Hematopoietic multipotent progenitor cell (in vitro differentiated cells): ENCODE data around the gene CTPS2. TPM values are rescaled to one million over a fixed set of nuclear protein-coding genes. Genes with fewer than 3 reads are reported as not detected.

Experiments used
- DNase-seq, 3 donors: peaks; one replicate each; pipeline ENCODE4 v3.0.0-alpha.2; 2011 to 2015; ENCODE audit warnings: low read depth in 2 of 3, low spot score in 2 of 3
- small RNA-seq: library from RNA; depleted of rRNA; stranded (forward); fragments of <200 nt; gene quantifications from one replicate; pipeline ENCODE3, GENCODE V24; 2012
- total RNA-seq: library from RNA; depleted of rRNA; stranded (reverse); fragments of >200 nt; gene quantifications from one replicate; pipeline ENCODE4 v1.2.3, GENCODE V29; 2012

CTPS2 gene
- total RNA-seq, 1 donor: 12.1 TPM

DNA sequence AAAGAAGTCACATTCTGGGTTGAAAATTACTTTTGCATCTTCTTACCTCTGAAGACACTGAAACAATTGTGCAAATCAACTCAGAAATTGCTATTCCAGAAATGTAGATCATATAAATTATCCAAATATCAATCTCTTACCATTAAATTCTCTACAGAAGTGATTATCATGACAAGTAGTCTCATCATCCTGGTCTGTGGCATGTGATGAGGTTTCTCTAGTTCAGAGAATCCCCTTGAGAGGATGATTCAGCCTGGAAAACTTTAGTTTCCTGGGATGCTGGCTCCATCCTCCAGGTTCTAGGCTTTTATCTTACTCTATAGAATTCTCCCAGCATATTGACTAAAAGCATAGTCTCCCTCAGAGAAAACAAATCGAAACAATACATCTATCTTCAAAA lies 138.7 kb downstream of the CTPS2 start:
- DNase-seq: no peak

DNA sequence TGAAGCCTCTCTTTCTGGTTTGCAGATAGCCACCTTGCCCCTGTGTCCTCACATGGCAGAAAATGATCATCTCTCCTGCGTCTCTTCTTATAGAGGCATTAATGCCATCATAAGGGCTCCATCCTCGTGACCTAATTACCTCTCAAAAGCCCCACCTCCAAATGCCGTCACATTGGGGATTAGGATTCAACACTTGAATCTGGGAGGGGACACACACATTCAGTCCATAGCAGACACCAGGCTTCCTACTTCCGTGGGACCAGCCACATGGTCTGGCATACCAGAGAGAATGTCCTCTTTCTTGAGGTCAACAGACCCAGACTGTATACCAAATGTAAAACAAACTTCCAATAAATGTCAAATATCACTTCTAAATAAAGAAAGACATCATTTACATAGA lies 144.8 kb downstream of the CTPS2 start:
- no peak for DNase-seq

- no peak for DNase-seq
Measured at GRCh38 chrX:16566571-16566970, 145.9 kb downstream of the CTPS2 start.

GRCh38 chrX:16560173-16560572 lies 152.3 kb downstream of the CTPS2 start:
- no peak for DNase-seq

DNA sequence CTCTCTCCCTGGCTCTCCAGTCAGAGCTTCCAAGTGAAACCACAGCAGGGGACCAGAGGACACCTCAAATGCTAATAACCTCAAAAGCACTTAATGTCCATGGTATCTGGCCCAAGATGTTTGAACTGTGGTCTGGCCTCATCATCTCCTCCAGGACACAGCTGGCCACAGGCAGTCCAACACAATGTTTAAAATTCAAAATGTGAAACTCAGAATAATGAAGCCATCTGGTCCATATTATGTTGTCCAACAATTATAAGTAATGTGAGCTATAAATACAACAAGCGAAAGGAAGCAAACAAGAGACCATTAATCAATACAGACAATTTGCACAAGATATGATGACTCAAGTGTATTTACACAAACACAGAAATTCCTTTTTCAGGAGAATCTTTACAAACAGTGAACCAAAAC lies 153.3 kb downstream of the CTPS2 start:
- no peak for DNase-seq

GRCh38 chrX:16558489-16558888 lies 154.0 kb downstream of the CTPS2 start:
- DNase-seq: no peak

GRCh38 chrX:16552546-16552945 lies 159.9 kb downstream of the CTPS2 start:
- no peak for DNase-seq

GRCh38 chrX:16547644-16548043 lies 164.8 kb downstream of the CTPS2 start:
- DNase-seq: no peak

DNA sequence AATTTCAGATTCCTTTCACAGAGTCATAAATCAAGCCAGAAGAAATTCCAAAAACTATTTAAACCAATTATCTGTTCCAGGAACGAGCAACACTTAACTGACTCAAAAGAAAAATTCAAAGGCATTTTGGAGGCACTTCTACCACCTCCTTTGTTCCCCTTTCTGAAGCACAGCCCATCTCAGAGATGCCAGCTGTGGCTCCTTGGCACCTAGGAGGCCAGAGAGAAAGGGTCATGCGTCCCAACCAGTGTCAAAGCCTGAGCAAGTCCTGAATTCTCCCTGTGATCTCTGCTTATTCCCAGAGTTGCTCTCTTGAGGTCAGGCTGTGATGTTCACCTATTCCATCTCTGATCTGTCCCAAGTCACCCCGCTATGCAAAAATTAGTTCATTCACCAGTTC lies 167.5 kb downstream of the CTPS2 start:
- DNase-seq: no peak

Small RNAs within 50 kb of the gene (small RNA-seq; reads per million reads assigned to genes)
- not detected for gene MIR548AM

Other genes with a start within 250 kb of the CTPS2 start
- not detected for gene S100G, start 62.5 kb downstream of the CTPS2 start, total RNA-seq
- gene SYAP1, start 6.9 kb upstream of the CTPS2 start, total RNA-seq: 10.8 TPM
- gene TXLNG, start 73.8 kb upstream of the CTPS2 start, total RNA-seq: 4.6 TPM
- 84.8 TPM for gene RBBP7, start 157.7 kb upstream of the CTPS2 start, total RNA-seq
- 5.1 TPM for gene REPS2, start 234.0 kb upstream of the CTPS2 start, total RNA-seq